GM18520 (cell line): ENCODE data around the gene GALNT10.

Source experiments
- ATAC-seq: cut with Tn5 transposase; IDR thresholded peaks from one replicate; pipeline ENCODE4 v1.9.1; 2021; ENCODE audit not compliant: unreplicated experiment

The GALNT10 gene

DNA sequence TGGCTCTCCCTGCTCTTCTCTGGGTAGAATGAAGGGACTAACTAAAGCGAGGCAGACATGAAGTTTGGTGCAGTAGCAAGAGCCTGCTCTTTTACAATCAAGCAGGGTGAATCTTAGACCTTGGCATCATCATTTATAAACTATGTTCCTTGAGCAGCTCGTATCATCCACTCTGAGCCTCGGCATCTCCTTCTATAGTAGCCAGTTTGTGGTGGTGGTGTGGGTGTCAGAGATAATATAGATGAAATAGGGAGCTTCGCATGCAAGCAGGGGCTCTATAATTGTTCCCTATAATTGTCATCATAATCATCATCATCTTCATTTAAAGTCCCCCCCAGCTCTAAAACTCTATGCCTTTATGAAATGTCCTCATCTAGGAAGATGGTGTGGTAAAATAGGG lies 182.8 kb downstream of the GALNT10 start:
- ATAC-seq: no peak

- ATAC-seq: no peak
These were observed 183.2 kb downstream of the GALNT10 start for GRCh38 chr5:154373729-154374179.

GRCh38 chr5:154374264-154374663 lies 183.7 kb downstream of the GALNT10 start:
- ATAC-seq: no peak

DNA sequence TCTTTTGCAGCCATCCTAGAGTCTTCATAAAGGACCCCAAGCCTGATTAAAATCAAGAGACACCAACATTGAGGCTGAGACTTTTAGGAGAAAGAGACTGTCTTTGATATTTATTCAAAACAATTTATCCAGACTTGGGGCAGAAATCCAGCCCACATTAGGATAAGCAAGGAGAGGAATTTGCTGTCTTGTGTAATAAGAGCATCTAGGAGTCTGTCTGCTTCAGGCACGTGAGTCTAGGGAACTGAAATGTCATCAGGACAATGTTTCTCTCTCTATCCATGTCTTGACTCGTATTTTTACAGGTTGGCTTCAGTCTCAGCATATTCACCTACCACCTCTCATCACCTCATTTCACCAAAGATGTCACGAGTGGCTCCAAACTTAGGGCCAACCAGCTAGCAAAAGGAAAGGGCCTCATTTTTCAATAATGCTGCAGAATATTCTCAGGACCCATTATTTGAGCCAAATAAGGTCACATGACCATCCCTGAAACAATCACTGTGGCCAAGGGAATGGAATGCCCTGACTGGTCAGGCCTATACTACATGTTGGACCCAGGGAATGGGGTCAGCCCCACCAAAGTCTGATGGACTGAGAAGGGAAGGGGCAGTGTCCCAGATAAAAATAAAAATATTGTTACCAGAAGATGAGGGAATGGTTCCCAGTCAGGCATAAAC lies 184.9 kb downstream of the GALNT10 start:
- no peak for ATAC-seq

GRCh38 chr5:154376481-154376880 lies 185.9 kb downstream of the GALNT10 start:
- ATAC-seq: no peak

- ATAC-seq: no peak
These were observed 187.4 kb downstream of the GALNT10 start for GRCh38 chr5:154377754-154378533.

- no peak for ATAC-seq
These were observed 189.7 kb downstream of the GALNT10 start for GRCh38 chr5:154380263-154380662.

- ATAC-seq: peak; percentile 97
These were observed 194.1 kb downstream of the GALNT10 start for GRCh38 chr5:154384480-154385235.

DNA sequence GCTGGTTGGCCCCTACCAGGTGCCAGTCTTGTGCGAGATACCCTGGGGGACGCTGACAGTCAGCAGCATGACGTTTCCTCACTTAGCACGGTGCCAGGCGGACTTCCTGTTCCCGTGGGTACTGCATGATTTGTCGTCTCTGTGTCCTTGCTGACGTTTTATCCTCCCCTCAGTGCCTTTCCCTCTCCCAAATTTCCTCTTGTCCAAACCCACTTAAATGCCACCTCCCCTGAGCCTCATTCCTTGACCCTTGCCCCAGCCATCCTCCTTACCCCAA lies 194.6 kb downstream of the GALNT10 start:
- peak; percentile 16 for ATAC-seq

DNA sequence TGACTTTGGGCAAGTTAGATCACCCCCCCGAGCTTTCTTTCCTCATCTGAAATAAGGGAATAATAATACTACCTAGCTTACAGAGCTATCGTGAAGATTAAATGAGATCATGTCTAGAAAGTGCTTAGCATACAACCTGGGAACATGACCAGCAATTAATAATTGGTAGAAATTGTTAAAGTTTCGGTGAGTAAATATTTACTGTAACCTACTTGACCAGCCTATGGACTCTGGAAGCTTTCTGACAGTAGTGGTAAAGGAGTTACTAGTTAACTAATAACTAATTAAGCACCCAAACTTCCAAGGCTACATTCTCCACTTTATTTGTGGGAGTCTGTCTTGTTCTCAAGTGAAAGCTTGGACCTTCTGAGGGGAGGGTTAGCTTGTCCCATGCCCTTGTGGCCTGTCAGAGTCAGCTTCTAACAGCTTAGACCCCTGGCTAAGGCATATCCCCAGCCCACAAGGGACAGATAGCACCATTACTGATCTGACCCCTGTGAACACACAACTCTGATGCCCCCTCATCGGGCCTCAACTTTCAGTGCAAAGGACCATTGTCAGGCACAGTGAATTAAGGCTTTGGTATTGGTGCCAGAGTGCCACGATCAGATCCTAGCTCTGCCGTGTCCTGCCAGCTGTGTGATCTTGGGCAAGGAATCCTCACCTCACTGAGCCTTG lies 196.6 kb downstream of the GALNT10 start:
- no peak for ATAC-seq

- no peak for ATAC-seq
These were observed 198.3 kb downstream of the GALNT10 start for GRCh38 chr5:154388842-154389241.

DNA sequence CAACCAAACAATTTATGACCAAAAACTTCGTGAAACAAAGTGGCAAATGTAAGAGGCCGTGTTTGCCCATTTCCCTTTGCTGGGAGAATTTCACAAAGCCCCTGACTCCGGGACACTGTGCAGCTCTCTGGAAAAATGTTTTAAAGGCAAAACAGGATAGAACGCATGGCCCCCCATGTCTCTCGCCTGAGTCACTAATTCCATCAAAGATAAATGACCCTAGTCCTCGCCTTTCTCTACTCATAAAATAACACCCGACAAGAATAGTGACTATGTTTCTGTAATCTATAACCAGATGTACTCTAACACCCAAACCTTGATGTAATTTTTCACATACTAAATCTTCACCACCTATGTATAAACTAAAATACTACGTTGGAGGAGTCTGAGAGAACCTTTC lies 199.6 kb downstream of the GALNT10 start:
- ATAC-seq: no peak

- no peak for ATAC-seq
These were observed 200.3 kb downstream of the GALNT10 start for GRCh38 chr5:154390746-154391359.

GRCh38 chr5:154391788-154392187 lies 201.3 kb downstream of the GALNT10 start:
- ATAC-seq: no peak

- no peak for ATAC-seq
These were observed 203.3 kb downstream of the GALNT10 start for GRCh38 chr5:154393850-154394249.

- ATAC-seq: no peak
These were observed 203.8 kb downstream of the GALNT10 start for GRCh38 chr5:154394307-154394706.

GRCh38 chr5:154395407-154396106 lies 205.0 kb downstream of the GALNT10 start:
- ATAC-seq: peak; percentile 97

DNA sequence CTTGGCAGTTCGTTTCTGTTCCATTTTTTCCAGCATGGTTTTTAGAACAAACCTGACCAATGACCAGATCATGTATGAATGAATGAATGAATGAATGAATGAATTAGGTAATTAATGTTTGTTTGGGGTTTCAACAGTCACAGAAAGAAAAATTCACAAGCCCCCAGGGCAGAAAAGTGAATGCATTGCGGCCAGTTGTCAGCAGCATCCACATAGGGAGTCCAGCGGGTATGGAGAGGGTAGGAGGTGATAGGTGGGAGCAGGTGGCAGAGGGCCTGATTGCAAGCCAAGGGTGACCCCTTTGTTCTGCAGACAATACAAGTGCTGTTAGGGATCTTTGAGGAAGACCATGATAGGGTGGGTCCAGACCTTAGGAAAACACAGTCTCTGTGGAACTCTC lies 205.6 kb downstream of the GALNT10 start:
- no peak for ATAC-seq

DNA sequence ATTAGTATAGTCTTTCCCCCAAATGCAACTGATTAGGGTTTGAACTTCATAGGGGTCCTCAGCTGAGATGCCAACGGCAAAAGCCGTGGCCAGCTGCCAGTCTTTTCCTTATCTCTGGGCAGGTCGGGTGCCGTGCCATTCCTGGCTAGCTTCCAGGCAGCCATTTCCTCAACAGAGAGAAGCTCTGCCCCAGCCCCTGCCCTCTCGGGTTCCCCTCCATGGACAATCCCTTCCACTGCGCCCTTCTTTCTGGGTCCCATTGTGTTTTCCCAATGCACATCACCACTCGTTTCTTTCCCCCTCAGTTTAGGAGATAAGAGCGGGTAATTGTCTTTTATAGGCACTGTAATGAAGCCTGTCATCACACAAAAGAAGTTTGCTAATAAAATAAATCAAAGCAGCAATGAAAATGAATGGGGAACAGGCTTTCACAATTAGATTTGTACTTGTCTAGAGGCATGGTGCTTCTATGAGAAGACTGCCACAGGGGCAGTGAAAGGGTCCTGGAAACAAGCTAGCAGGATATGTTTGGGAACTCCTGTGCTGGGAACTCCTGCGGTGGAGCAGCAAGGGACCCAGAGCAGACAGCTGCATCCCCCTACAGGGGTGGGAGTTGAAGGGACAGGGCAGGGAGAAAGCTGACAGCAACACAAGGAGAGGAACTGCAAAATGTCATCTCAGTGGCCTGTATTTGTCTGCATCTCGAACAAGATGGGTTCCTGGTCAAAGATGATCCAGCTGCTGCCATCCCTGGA lies 207.3 kb downstream of the GALNT10 start:
- ATAC-seq: no peak

DNA sequence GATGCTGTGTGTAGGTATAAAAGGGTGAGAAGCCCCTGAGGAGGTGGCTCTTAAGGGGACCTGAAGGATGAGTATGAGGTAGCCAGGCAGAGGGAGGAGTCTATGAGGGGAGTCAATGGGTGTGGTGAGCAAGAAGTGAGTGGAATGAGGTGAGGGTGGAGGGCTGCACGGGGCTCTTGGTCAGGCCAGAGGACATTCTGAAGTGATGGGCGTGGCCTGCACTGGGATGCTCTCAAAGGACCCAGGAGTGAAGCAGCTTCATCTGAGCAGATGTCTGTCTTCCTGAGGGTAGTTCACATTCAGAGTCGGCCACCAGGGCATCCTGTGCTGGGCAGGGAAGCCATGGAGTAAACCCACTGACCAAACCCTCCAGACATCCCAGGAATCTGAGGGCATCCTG lies 210.1 kb downstream of the GALNT10 start:
- no peak for ATAC-seq
